K562 (cell line): Measurements from ENCODE around the gene BASP1. TPM values are rescaled to one million over a fixed set of nuclear protein-coding genes. Genes with fewer than 3 reads are reported as not detected.

Source experiments
- ATAC-seq: fragments of 200-7000 bp; cut with Tn5 transposase; 3 replicates; pipeline ENCODE4 v1.9.1; 2020; ENCODE audit warnings: moderate library complexity
- BruUV-seq: library from RNA; stranded (reverse); fragments of 400-500 nt; replicated peaks from 2 replicates; lab custom pipeline; 2021; lab: Mats Ljungman, UMichigan
- CTCF ChIA-PET: fragments of 300-600 bp; formaldehyde crosslinking; extraction: SDS; loops from one replicate; lab custom pipeline; 2021; ENCODE audit warnings: low intra/inter-chr PET ratio; lab: Yijun Ruan, JAX
- POLR2A ChIA-PET: fragments of 300-600, 350-650 bp; sonication (Branson Sonifier 250); formaldehyde crosslinking; extraction: SDS; loops from one replicate; lab custom pipeline; 2021; ENCODE audit warnings: antibody characterized with exemption, inconsistent platforms; lab: Yijun Ruan, JAX
- DNase-seq, 4 experiments: peaks; one replicate each; pipeline versions ENCODE4 v3.0.0 to v3.0.0-alpha.2; 2011 to 2018; ENCODE audit warnings: low spot score in 3 of 4, mixed read lengths in 3 of 4; ENCODE audit errors: extremely low read depth in 1 of 4
- FAIRE-seq: peaks from 2 replicates; lab custom pipeline; 2011; peaks lifted over from hg19 to GRCh38; lab: Jason Lieb, UNC
- H2AFZ ChIP-seq: 2 replicates; pipeline ENCODE4 v1.6.0; 2011; ENCODE audit warnings: low read depth, low read length, control low read depth, inconsistent platforms
- H3K27ac ChIP-seq: fragments of 200-600 bp; 3 replicates; pipeline ENCODE4 v1.8.0; 2011; ENCODE audit warnings: low read depth, mild to moderate bottlenecking, control low read depth, inconsistent platforms, low read length, moderate library complexity, mixed read lengths; ENCODE audit errors: extremely low read depth
- H3K27me3 ChIP-seq, 2 experiments: fragments of 300-600 bp in 1 of 2; 2 replicates in 1 of 2; 3 replicates in 1 of 2; pipeline versions ENCODE4 v1.6.0 to v1.8.0; 2011; ENCODE audit warnings: inconsistent platforms in 2 of 2, low read length in 2 of 2, mild to moderate bottlenecking in 1 of 2, mixed read lengths in 1 of 2, moderate library complexity in 1 of 2; ENCODE audit not compliant: control insufficient read depth in 2 of 2, insufficient read depth in 2 of 2
- H3K36me3 ChIP-seq: fragments of 300-600 bp; 3 replicates; pipeline ENCODE4 v1.8.0; 2011; ENCODE audit warnings: mild to moderate bottlenecking, low read length, inconsistent platforms; ENCODE audit not compliant: control insufficient read depth, insufficient read depth
- H3K4me1 ChIP-seq, 2 experiments: fragments of 200-600 bp in 1 of 2; replicated peaks in 1 of 2; 2 replicates in 1 of 2; 3 replicates in 1 of 2; pipeline versions ENCODE4 v1.5.1 to v1.8.0; 2011; ENCODE audit warnings: inconsistent platforms in 2 of 2, low read length in 2 of 2, mild to moderate bottlenecking in 1 of 2, mixed read lengths in 1 of 2, moderate library complexity in 1 of 2; ENCODE audit not compliant: control insufficient read depth in 2 of 2, insufficient read depth in 2 of 2
- H3K4me2 ChIP-seq: 2 replicates; pipeline ENCODE4 v1.6.1; 2011; ENCODE audit warnings: low read length, control low read depth, inconsistent platforms, mixed read lengths; ENCODE audit not compliant: insufficient read depth
- H3K4me3 ChIP-seq: fragments of 200-600 bp; sonication (generic), shearing (Covaris generic); 2 replicates; pipeline ENCODE4 v1.5.1; 2016; ENCODE audit warnings: control low read depth, inconsistent platforms
- H3K79me2 ChIP-seq: fragments of 200-600 bp; 3 replicates; pipeline ENCODE4 v1.8.0; 2011; ENCODE audit warnings: low read length, inconsistent platforms; ENCODE audit not compliant: control insufficient read depth, insufficient read depth
- H3K9ac ChIP-seq, 2 experiments: 2 replicates each; pipeline versions ENCODE4 v1.6.0 to v1.6.1; 2011; ENCODE audit warnings: low read depth in 2 of 2, low read length in 2 of 2, control low read depth in 1 of 2, inconsistent platforms in 1 of 2, mild to moderate bottlenecking in 1 of 2, mixed read lengths in 1 of 2; ENCODE audit not compliant: insufficient read depth in 1 of 2
- H3K9me1 ChIP-seq: one replicate; pipeline ENCODE4 v1.6.0; 2011; ENCODE audit warnings: inconsistent platforms, mild to moderate bottlenecking, low read length, moderate library complexity; ENCODE audit not compliant: control insufficient read depth, insufficient read depth
- H3K9me3 ChIP-seq: replicated peaks from 2 replicates; pipeline ENCODE4 v1.5.1; 2011; ENCODE audit warnings: low read depth, low read length, inconsistent platforms; ENCODE audit not compliant: control insufficient read depth, insufficient read depth
- H4K20me1 ChIP-seq: replicated peaks from 2 replicates; pipeline ENCODE4 v1.6.1; 2011; ENCODE audit warnings: low read length, inconsistent platforms, mixed read lengths; ENCODE audit not compliant: control insufficient read depth, insufficient read depth
- ELF2 ChIP-seq: fragments of 250-450 bp; sonication (Bioruptor Pico); IDR thresholded peaks from 2 replicates; pipeline ENCODE4 v1.5.0; 2021; ENCODE audit warnings: mild to moderate bottlenecking
- MAFK ChIP-seq: IDR thresholded peaks from 2 replicates; pipeline ENCODE4 v1.6.1; 2011; ENCODE audit warnings: low read length, improper control_type of control experiment
- MCM5 ChIP-seq: fragments of 450-650 bp; IDR thresholded peaks from 2 replicates; pipeline ENCODE4 v1.6.1; 2016; ENCODE audit warnings: low read depth
- MYBL2 ChIP-seq, 2 experiments: fragments of 450-650 bp in 1 of 2; sonication (generic) in 1 of 2; formaldehyde crosslinking in 1 of 2; IDR thresholded peaks; 2 replicates each; pipeline versions ENCODE4 v1.6.1 to v1.8.1; 2017 to 2022; ENCODE audit warnings: borderline replicate concordance in 1 of 2, inconsistent platforms in 1 of 2, low read depth in 1 of 2, mild to moderate bottlenecking in 1 of 2, missing genetic modification reagents in 1 of 2, moderate library complexity in 1 of 2
- RAD51 ChIP-seq: fragments of 450-650 bp; IDR thresholded peaks from 2 replicates; pipeline ENCODE4 v1.7.1; 2016; ENCODE audit warnings: low read depth, mild to moderate bottlenecking, borderline replicate concordance
- RBM34 ChIP-seq: fragments of 200-400 bp; formaldehyde crosslinking; IDR thresholded peaks from 2 replicates; pipeline ENCODE4 v1.6.1; 2018; ENCODE audit warnings: low read length, borderline replicate concordance; ENCODE audit not compliant: insufficient read depth
- ZNF217 ChIP-seq: sonication (generic); formaldehyde crosslinking; IDR thresholded peaks from 2 replicates; pipeline ENCODE4 v1.8.0; 2022; ENCODE audit warnings: mild to moderate bottlenecking, missing genetic modification reagents
- ZNF644 ChIP-seq: fragments of 200-800 bp; sonication (Bioruptor generic); IDR thresholded peaks from 2 replicates; pipeline ENCODE4 v1.6.1; 2016; ENCODE audit warnings: low read depth, missing genetic modification characterization, missing compliant biosample characterization
- WGBS: fragments of 100-300 bp; shearing (Covaris generic); methylation state at CpG from one replicate; pipeline ENCODE4 v1.1.6; 2016; ENCODE audit warnings: low coverage, mixed read lengths; ENCODE audit not compliant: insufficient coverage; ENCODE audit errors: missing lambda C conversion rate; 5-methylcytosine and 5-hydroxymethylcytosine counted together
- in situ Hi-C: fragments of 300-500 bp; cut with MboI; formaldehyde crosslinking; loops from 4 replicates; pipeline ENCODE4 v1.15.0; 2018; ENCODE audit warnings: inconsistent platforms, mixed read lengths
- intact Hi-C: fragments of 100-400 bp; cut with micrococcal nuclease; formaldehyde crosslinking; loops from 2 replicates; pipeline ENCODE4 v1.14.2; 2022
- polyA plus RNA-seq, 8 experiments: library from polyadenylated mRNA; depleted of rRNA in 4 of 8; stranded (reverse) in 5 of 8; unstranded in 3 of 8; fragments of >200 nt; fragmentation: Nextera tagmentation in 2 of 8; fragmentation: Illumina TruSeq in 1 of 8; extraction: Ambion mirVana in 2 of 8; extraction: Trizol in 1 of 8; gene quantifications; 2 replicates each; pipeline versions ENCODE4 v1.2.1 to v1.2.3, GENCODE V29; 2011 to 2014; ENCODE audit warnings: inconsistent platforms in 1 of 8, missing spikeins in 1 of 8
- total RNA-seq, 7 experiments: library from RNA; depleted of rRNA in 6 of 7; stranded (reverse); fragments of >200 nt in 6 of 7; fragmentation: Illumina TruSeq in 2 of 7; extraction: Trizol in 2 of 7; gene quantifications; 2 replicates each; pipeline versions ENCODE4 v1.2.1 to v1.2.3, GENCODE V29; 2011 to 2021; ENCODE audit warnings: low replicate concordance in 1 of 7
- TF ChIP-seq, protein P1 (sequence below): fragments of 450-650 bp; IDR thresholded peaks from 2 replicates; pipeline ENCODE4 v1.6.1; 2016

Gene BASP1
- total and polyA plus RNA-seq, 9 of the 15 experiments (the other 6 are each of a cell fraction or from before 2014, with no cell fraction given), result 0.22 TPM; not detected in 8

DNA sequence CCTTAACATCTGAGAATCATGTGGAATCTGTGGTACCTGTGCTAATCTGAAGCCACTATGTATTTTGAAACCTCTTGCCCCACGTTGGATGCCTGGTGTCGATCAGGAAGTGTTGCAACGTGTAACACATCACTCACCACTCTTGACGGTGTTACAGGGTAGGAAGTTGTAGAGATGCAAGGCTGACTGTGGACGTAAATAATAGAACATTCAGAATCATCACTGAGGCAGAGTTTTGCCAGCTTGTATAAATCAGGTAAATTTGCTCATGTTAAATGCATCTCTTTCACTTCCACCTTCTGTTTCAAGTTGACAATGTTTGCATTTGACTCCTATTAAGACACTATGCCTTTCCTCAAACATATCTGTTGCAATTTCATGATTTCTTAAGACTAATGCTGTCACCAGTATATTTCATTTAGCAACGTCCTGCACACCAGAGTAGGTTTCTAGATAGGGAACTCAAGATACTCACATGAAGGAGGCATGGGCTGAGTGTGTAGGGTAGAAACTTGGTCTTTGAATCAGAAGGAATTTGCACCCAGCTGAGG, 38.1 kb downstream of the BASP1 start:
- TF ChIP-seq, protein P1, sequence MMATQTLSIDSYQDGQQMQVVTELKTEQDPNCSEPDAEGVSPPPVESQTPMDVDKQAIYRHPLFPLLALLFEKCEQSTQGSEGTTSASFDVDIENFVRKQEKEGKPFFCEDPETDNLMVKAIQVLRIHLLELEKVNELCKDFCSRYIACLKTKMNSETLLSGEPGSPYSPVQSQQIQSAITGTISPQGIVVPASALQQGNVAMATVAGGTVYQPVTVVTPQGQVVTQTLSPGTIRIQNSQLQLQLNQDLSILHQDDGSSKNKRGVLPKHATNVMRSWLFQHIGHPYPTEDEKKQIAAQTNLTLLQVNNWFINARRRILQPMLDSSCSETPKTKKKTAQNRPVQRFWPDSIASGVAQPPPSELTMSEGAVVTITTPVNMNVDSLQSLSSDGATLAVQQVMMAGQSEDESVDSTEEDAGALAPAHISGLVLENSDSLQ, result no peak
- no peak for TF ChIP-seq ZNF217
- TF ChIP-seq RAD51, result no peak
- DNase-seq (no peak), ATAC-seq (no peak), FAIRE-seq (no peak)
- CTCF ChIA-PET, result no interaction called here
- Histone ChIP-seq H3K36me3 (no peaks in the 10 kb centered on the region), H3K4me3 (no peak overlapping the region), H2AFZ (no peak overlapping the region), H4K20me1 (no peaks in the 10 kb centered on the region), H3K27ac (no peak overlapping the region), H3K4me2 (no peak overlapping the region), H3K9me3 (no peaks in the 10 kb centered on the region), H3K4me1 (no peaks in the 10 kb centered on the region), H3K9me1 (no peaks in the 10 kb centered on the region), H3K79me2 (no peaks in the 10 kb centered on the region), H3K27me3 (no peaks in the 10 kb centered on the region), H3K9ac (no peak overlapping the region)
- WGBS, result 0% methylated on average over 6 of the region's 6 CpGs
- intact Hi-C loops (no loop called here), in situ Hi-C loops (no loop called here)
- POLR2A ChIA-PET, result no interaction called here
- BruUV-seq, result no TSS peak

DNA sequence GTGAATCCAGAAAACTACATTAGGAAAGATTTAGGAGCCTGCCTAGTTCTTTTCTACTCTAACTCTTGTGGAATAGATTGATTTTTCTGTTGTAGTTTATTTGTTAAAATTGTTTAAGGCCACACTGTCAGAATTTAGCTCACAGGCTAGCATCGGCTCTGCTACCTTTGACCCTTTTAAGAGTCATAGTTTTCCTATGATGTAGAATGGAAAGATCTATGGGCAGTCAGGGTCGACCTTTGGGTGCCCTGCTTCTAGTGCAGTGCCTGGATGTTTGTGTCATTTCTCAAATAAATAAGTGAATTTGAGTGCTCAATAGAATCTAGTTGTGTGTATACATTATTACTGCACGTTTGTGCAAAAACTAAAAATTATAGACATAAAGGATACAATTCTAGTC, 38.7 kb downstream of the BASP1 start:
- no peak for DNase-seq
- no TSS peak for BruUV-seq
- no peak for ATAC-seq
- Histone ChIP-seq H3K36me3 (no peaks in the 10 kb centered on the region), H3K9me3 (no peaks in the 10 kb centered on the region), H3K79me2 (no peaks in the 10 kb centered on the region), H3K27ac (no peak overlapping the region), H3K4me3 (no peak overlapping the region), H3K9me1 (no peaks in the 10 kb centered on the region), H3K27me3 (no peaks in the 10 kb centered on the region), H3K4me1 (no peaks in the 10 kb centered on the region), H2AFZ (no peak overlapping the region), H3K9ac (no peak overlapping the region), H3K4me2 (no peak overlapping the region), H4K20me1 (no peaks in the 10 kb centered on the region)
- FAIRE-seq, result no peak
- WGBS, result 3% methylated on average over 3 of the region's 3 CpGs
- in situ Hi-C loops (no loop called here), intact Hi-C loops (no loop called here)
- TF ChIP-seq ZNF644 (no peak), MYBL2 (IDR thresholded peaks at IDR 0.05; ENCODE audit: low read depth) (no peak), MYBL2 (CRISPR knock-in tag; IDR thresholded peaks at IDR 0.05; ENCODE audit: borderline replicate concordance) (no peak), MAFK (no peak), ELF2 (CRISPR knock-in tag) (no peak), RBM34 (no peak), MCM5 (no peak)
- POLR2A ChIA-PET, result no interaction called here
- CTCF ChIA-PET, result no interaction called here
